ENCODE results near the gene EHD1.

The EHD1 gene

DNA sequence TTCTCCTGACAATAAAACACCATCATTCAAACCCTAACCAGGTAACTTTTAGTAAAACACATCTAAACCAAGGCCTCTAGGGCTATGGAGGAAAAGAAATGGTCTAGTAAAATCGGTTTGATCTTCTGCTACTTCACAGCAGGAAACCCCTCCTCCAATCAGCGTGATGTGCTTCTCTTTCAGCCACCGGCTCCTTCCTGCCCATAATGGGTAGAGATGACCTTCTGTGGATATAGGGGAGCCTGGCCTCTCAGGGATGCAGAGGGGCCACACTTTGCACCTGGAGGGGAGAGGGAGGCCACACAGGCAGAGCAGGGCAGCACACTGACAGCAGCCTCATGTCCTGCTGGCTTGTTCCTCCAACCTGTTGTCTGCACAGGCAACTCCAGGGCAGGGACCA lies 6.9 kb downstream of the EHD1 start:
- no peak for DNase-seq

DNA sequence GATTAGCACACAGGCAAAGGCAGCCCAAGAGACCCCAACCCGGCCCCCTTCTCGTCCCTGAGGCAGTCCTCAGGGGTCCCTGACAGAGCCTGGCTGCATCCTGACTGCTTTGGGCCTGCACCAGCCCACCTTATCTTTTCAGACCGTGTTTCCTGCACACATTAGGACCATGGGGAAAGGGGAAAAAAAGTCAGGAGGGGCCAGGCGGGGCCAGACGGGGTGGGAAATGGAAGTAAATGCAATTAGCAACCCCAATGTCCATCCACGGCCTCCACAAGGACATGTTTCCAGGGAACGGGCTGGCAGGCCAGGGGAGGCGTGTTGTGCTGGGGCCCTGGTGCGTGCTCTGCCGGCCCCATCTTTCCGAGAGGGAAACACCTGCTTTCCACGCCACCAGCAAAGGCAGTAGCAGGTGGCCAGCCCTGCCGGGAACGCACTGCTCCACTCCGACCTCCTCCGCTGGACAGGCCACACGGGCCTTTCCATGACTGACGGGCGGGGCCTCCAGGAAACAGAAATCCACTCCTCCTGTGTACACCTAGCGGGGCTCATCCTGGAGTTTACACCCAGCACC lies 7.4 kb downstream of the EHD1 start:
- DNase-seq, result no peak

DNA sequence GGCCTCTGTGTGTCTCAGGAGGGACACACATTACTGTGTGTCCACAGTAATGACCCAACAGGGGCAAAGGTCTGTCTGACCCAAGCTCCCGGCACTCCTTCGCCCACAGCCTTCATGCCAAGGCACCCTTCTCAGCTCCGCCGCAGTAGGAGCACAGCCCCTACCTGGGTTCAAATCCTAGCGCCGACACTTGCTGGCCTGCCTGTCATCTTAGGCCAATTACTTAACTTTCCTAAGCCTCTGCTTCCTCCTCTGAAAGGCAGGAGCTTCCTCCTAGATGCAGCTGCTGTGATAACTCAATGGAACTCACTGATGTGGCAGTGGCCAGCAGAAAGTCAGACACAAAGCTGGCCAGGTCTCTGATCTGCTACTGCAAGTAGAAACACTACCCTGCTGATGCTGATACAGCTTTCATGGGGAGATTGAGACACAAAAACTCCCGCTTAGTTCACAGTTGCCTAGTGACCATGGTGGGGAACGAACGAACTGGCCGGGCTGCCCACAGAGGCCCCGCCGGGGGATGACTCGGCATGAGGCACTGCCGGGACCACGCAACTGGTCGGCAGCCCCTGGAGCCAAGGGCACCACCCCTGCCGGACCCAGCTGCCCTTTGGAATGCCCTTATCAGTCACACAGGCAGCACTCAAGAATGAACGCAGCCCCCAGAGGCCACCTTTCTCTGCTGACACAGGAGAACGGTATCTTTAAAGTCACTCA lies 8.1 kb downstream of the EHD1 start:
- no peak for DNase-seq

DNA sequence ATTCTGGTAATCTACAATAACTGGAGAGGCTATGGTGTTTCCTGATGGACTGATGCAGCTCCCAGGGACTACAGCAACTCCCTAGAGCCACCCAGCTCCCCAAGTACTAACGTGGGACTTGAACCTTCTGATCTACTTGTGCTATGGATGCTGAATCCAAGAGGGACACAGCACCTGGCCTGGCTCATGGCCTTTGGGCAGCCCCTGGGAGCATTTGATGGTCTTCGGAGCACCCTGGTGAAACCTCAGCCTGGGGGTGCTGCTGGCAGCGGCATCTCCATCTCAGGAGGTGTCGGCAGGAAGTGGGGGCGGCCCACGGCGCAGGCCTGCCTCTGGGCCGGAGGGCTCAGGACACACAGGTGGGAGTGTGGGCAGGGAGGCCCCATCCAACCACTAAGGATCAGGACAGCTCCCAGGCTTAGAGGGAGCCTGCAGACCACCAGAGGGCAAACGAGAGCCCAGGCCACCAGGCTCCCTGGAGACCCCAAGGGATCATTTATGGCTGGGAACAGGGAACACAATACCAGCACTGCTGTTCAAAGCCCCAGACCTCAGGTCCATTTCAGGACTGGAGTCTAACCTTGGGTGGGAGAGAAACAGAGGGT lies 8.7 kb downstream of the EHD1 start:
- no peak for DNase-seq

DNA sequence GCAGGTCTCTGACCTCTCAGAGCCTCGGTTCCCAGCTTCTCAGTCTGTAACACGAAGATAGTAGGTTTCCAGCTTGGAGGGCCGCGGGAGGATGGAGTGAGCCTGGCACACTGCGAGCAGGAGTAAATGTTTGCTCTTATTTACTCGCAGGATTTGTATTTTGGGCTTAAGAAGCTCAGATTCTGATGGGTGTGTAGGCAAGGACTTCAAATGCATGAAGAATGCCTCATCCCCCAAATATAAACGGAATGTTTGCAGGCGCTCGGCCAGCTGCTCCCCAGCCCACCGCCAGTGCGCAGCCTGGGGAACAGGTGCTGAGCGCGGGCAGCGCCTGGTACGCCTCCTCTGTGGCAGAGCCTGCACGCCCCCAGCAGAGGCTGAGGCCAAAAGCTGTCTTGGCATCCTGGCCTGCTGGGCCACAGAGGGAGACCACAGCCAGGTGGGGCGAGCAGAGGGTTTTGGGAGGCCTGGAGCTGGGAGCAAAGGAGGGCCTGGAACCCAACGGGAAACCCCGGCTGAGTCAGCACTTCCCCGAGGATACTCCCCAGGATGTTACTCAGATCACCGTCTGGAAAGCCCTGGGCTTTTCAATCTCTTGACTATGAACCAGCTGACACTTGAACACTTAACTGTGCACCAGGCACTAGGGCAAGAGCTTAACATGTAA lies 9.4 kb downstream of the EHD1 start:
- no peak for DNase-seq

DNA sequence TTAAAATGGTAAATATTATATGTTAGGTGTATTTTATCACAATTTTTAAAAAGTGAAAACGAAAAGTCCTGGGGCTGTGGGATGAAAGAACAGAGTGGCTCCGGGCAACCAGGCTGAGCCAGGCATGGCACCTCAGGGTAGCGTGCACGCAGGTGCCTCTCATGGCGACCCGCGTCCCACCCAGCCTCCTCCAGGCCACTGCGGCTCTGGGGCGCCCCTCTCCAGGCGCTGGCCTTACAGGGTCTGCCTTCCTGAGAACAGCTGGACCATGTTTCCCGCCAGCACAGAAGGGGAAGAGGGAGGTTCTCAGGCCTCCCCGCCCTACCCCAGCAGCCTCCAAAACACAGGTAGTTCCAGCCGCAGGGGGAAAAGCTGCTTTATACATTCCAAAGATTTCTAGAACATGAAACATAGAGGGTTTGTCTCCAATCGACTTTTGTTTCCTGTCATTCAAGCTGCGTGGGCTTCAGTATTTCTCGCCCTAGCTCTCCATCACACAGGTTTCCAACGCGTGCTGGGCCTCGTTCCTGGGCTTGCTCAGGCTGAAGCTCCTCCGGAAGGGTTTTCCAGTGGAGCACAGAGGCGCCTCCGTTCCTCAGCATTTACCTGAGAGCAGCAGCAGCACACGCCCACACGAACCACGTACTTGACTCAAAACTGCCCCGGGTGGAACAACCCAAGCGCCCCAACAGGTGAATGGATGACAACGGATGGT lies 10.5 kb downstream of the EHD1 start:
- no peak for DNase-seq

DNA sequence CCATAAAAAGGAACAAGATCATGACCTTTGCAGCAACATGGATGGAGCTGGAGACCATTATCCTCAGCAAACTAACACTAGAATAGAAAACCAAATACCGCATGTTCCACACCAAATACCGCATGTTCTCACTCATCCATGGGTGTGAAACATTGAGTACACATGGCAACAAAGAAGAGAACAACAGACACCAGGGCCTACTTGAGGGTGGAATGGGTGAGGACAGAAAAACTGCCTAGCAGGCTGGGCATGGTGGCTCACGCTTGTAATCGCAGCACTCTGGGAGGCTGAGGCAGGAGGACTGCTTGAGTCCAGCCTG lies 12.3 kb downstream of the EHD1 start:
- DNase-seq, result no peak

DNA sequence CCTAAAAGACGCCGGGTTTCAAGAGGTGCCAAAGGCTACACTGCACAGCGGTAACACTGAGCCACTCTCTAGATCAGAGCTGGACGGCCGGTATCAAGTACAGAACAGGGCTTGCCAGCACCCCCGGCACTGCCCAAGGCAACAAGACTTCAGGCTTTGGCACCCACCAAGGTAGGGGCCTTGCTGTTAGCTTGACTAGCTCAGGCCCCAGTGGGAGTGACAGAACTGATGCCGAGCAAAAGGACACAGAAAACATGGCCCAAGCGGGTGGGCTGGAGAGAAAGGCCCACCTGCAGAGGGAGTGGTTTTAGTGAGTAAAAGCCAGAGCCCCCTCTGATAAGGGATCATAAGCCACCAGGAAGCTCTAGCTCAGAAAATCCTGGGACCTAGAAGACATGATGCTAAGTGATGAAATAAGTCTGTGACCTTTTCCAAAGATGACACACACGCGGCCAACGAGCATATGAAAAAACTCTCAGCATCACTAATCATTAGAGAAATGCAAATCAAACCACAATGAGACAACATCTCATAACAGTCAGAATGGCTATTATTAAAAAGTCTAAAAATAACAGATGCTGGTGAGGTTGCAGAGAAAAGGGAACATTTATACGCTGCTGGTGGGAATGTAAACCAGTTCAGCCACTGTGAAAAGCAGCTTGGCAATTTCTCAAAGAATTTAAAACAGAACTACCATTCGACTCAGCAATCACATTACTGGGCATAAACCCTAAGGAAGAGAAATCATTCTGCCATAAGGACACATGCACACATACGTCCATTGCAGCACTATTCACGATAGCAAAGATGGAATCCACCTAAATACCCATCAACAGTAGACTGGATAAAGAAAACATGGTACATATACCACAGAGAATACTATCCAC lies 12.9 kb downstream of the EHD1 start:
- no peak for DNase-seq

DNA sequence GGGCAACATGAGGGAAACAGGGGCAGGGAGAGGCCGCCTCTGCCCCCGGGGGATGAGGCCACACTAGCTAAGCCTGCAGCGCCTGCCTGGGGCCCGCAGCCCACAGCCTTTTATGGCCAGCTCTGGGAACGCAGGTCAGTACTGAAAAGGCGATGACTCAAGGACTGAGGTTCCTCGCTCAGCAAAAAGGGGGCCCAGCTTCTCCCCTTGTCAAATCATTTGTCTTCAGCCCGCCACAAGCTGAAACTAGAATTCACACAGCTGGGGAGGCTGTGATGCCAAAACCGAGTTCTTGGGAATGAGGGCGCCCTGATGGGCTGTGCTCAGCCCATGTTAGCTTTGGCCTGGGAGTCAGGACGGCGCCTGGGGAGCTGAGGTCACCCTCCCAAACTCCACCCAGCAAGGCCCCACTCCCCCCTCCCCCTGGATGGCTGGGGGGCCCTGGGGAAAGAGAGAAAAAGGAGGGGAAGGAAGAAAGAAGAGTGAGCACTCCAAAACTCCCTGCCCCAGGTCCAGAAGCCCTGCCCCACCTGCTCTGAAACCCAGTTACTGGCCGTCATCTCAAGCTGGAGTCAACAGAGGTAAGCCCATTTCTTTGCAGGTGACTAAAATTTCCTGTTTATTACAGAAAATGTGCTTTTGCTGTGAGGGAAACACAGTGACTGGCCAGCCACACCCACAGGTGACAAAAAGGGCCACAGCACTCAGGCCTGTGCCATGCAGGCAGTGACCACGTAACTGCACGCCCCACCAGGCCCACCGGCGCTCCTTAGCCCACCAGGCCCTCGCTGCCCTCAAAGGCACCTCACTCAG lies 13.7 kb downstream of the EHD1 start:
- DNase-seq, result no peak

DNA sequence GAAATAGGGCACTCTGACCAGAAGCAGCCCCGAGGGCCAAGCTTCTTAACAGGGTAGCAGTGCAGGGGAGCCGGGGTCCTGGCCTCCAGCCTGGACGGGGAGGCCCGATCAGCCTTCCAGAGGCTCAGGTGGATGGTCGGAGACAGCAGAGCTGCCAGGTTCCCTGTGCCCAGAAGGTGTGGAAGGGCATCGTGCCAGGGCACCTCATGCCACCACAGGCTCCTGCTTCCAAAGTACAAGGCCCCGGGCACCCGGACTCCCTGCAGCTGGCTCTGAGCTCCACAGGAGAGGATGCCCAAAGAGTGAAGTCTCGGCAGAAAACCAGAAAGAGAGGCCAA lies 14.3 kb downstream of the EHD1 start:
- no peak for DNase-seq

DNA sequence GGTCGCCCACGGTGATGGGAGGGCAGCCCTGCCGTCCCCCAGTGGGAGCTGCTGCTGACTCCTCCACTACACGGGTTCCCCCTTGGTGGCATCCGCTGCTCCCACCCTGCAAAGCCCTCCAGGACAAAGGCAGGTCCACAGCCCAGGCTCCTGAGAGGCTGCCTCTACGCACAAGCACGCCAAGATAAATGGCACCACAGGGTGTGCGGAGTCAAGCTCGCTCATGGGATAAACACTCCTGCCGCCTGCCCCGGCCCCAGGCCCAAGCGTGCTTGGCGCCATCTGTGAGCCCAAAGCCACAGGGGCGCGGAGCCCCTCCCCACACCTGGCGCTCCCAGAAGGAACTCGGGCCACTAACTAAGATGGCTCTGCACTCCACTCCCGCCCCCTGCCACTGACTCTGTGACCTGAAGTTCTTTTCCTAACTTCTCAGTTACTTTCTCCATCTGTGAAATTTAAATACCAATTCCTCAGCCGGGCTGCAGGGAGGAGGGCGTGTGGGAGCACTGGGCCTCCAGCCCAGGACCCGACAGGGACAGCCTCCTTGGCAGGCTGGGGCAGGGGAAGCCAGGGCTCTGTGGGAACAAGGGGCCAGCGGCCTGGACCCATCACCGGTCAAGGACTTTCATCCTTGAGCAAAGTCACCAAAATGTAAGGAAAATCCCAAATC lies 14.9 kb downstream of the EHD1 start:
- DNase-seq, result peak; percentile 25

DNA sequence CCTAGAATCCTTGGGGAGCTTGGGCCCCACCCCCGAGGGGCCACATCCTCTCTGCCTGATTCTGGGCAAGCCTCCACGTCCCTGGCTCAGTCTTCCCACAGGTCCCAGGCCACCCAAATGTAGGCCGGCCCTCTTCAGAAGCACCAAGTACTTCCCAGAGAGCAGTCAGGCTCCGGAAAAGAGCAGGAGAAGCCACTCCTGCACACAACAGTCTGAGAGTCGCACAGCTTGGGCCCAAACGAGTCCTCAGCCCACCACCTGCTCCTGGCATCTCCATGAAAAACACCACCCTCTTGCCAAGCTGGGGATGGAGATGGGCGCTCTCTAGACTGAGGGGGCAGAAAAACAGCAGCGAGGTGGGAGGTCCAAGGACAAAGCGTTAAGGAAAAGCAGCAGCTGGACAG lies 15.4 kb downstream of the EHD1 start:
- DNase-seq, result no peak

DNA sequence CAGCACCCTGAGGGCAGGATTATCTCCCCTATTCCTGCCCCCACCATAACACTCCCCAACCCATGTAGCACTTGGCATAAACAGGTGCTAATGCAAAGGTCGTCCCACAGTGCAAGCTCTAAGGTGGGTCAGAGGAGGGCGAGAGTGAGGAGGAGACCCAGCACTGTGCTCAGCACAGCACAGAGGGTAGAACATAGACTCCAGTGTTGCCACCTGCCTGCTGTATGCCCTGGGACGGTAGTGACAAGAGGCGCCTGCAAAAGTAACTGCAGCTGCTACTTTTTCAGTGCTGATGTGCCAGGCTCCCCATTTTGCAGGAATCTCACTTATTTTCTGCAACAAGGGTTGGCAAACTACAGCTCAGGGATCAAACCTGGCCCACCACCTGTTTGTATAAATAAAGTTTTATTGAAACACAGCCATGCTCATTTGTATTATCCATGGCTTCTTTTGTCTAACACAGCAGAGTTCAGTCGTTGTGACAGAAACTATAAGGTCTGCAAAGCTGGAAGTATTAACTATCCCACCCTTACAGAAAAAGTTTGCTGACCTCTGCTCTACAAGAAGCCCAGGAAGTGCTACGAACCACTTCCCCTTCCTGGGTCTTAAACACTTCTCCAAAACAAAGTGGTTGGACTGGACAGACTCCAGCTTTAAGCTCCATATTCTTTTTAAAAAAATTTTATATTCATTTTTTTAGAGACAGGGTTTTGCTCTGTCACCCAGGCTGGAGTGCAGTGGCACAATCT lies 17.0 kb downstream of the EHD1 start:
- DNase-seq, result no peak

DNA sequence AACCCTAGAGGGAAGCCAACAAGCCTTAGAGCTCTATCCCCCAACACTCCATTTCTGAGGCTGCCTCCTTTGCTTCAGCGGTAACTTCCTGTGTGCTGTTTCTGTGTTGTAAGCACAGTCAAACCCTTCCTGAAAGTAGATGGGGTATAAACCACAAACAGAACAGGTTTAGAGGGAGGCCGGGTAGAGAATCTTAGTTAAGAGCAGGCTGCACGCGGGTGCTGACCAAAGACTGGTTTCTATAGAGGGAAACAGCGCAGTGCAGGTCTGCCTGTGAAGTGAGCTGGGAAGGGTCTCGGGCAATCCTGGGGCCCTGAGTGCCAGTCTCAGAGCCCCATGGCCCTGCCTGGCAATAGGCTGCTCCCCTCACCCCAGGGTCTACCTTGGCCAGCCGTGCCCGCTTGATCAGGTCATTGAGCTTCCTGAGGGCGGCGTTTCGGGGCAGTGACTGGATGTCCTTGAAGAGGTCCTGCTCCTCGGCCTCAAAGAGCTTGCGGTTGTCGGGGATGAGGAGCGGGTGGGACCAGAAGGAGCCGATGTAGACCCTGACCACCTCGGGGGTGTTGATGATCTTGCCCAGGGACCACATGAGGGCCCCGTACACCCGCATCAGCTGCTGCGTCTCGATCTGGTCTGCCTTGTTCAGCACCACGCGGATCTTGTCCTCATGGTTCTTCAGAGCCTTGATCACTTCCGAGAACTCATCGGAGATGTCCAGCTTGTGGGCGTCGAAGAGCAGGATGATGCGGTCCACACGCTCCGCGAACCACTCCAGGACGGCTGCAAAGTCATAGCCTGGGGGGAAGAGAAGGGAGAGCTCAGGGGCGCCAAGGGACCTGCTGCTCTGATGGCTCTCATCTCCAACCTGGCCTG lies 18.6 kb downstream of the EHD1 start:
- no peak for DNase-seq

DNA sequence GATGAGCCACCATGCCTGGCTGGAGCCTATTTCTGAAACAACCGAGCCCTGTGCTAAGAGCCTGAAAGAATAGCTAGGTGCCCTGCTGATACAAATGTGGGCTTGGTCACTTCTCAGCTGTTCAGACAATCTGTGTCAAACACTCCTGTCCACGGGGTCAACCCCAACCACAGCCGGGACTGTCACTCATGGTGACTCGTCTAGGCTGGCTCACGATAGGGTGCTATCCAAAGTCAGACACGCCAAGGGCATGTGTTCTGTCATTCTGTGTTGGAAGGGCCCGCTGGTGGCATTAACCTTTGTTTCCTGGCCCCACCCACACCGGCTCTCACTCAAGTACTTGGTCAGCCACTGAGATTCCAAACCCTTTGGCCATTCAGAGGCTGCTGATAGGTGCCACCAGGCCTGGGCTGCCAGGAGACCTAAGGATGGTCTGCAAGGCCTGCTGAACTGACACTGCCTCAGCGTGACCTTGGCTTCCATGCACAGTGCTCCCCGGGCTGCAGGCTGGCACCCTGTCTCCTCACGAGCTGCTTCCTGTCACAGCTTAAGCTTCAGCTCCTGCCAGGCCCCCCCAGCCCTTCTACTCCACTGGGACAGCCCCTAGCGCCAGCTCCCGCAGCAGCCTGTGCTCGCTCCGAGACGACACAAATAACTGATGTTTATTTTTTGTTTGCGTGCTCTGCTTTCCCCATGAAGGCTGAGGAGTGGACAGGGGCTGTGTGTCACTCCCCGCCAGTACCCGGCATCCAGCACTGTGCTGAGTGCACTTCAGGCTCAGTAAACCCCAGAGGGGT lies 19.8 kb downstream of the EHD1 start:
- no peak for DNase-seq

DNA sequence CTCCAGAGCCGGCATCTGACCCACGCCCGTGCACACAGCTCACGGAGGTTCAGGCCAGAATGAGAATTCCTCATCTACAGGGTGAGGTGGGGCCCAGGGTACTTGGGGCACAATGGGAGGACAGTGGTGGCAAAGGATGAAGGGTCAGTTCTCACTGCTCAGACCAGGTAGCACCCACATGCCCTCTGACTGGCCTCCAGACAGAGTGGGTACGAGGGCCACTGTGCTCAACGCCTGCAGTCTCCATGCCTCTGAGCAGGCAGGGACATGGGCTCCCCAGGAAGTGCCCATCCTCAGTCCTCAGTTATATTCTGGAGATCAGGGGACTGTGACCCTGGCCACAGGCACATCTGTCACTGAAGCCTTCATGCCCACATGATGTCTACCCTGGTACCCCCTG lies 20.9 kb downstream of the EHD1 start:
- no peak for DNase-seq

DNA sequence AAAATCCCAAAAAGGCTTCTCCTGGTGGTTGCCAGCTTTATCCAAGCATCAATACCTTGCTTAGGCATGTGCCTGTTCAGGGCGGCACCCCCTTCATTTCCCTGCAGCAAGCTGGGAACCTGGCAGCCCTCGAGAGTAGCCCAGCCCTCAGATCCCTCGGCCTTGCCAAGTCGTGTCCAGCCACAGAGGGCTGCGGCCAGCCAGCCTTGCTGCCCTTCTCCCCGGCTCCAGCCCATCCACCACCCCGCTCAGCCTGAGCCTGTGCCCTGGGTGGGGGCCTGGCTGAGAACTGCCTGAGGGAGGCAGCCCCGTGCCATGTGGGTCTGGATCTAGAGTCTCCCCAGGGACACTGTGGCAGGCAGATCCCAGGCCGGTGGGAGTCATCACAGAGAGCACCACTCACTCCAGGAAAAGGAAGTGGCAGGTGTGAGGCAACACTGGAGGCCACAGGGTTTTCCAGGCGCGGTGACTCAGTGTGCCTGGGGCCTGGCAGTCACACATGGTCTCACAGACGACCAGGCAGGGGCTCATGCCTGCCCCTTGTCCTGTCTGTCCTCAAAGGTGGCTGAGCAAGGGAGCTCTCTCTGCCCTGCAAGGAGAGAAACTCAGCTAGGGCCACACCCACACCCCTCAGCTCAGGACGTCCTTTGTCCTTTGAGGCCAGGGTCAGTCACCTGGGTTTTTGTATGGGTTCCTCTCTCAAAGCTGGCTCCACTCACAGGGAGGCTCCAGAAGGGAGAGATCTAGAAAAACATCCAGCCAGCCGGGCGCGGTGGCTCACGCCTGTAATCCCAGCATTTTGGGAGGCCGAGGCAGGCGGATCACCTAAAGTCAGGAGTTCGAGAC lies 21.8 kb downstream of the EHD1 start:
- no peak for DNase-seq

All from NCI-H2227 treated with DMSO at 0.1 percent for 48 hours (cell line).